K562 (cell line): ENCODE results near the gene ZC3H13. TPM values are rescaled to one million over a fixed set of nuclear protein-coding genes. Genes with fewer than 3 reads are reported as not detected.

Experiments used
- ATAC-seq: fragments of 200-7000 bp; cut with Tn5 transposase; 3 replicates; pipeline ENCODE4 v1.9.1; 2020; ENCODE audit warnings: moderate library complexity
- BruUV-seq: library from RNA; stranded (reverse); fragments of 400-500 nt; replicated peaks from 2 replicates; lab custom pipeline; 2021; lab: Mats Ljungman, UMichigan
- CTCF ChIA-PET: fragments of 300-600 bp; formaldehyde crosslinking; extraction: SDS; loops from one replicate; lab custom pipeline; 2021; ENCODE audit warnings: low intra/inter-chr PET ratio; lab: Yijun Ruan, JAX
- POLR2A ChIA-PET: fragments of 300-600, 350-650 bp; sonication (Branson Sonifier 250); formaldehyde crosslinking; extraction: SDS; loops from one replicate; lab custom pipeline; 2021; ENCODE audit warnings: antibody characterized with exemption, inconsistent platforms; lab: Yijun Ruan, JAX
- DNase-seq, 4 experiments: peaks; one replicate each; pipeline versions ENCODE4 v3.0.0 to v3.0.0-alpha.2; 2011 to 2018; ENCODE audit warnings: low spot score in 3 of 4, mixed read lengths in 3 of 4; ENCODE audit errors: extremely low read depth in 1 of 4
- FAIRE-seq: peaks from 2 replicates; lab custom pipeline; 2011; peaks lifted over from hg19 to GRCh38; lab: Jason Lieb, UNC
- H2AFZ ChIP-seq: 2 replicates; pipeline ENCODE4 v1.6.0; 2011; ENCODE audit warnings: low read depth, low read length, control low read depth, inconsistent platforms
- H3K27ac ChIP-seq: fragments of 200-600 bp; 3 replicates; pipeline ENCODE4 v1.8.0; 2011; ENCODE audit warnings: low read depth, mild to moderate bottlenecking, control low read depth, inconsistent platforms, low read length, moderate library complexity, mixed read lengths; ENCODE audit errors: extremely low read depth
- H3K27me3 ChIP-seq, 2 experiments: fragments of 300-600 bp in 1 of 2; 2 replicates in 1 of 2; 3 replicates in 1 of 2; pipeline versions ENCODE4 v1.6.0 to v1.8.0; 2011; ENCODE audit warnings: inconsistent platforms in 2 of 2, low read length in 2 of 2, mild to moderate bottlenecking in 1 of 2, mixed read lengths in 1 of 2, moderate library complexity in 1 of 2; ENCODE audit not compliant: control insufficient read depth in 2 of 2, insufficient read depth in 2 of 2
- H3K36me3 ChIP-seq: fragments of 300-600 bp; 3 replicates; pipeline ENCODE4 v1.8.0; 2011; ENCODE audit warnings: mild to moderate bottlenecking, low read length, inconsistent platforms; ENCODE audit not compliant: control insufficient read depth, insufficient read depth
- H3K4me1 ChIP-seq, 2 experiments: fragments of 200-600 bp in 1 of 2; replicated peaks in 1 of 2; 2 replicates in 1 of 2; 3 replicates in 1 of 2; pipeline versions ENCODE4 v1.5.1 to v1.8.0; 2011; ENCODE audit warnings: inconsistent platforms in 2 of 2, low read length in 2 of 2, mild to moderate bottlenecking in 1 of 2, mixed read lengths in 1 of 2, moderate library complexity in 1 of 2; ENCODE audit not compliant: control insufficient read depth in 2 of 2, insufficient read depth in 2 of 2
- H3K4me2 ChIP-seq: 2 replicates; pipeline ENCODE4 v1.6.1; 2011; ENCODE audit warnings: low read length, control low read depth, inconsistent platforms, mixed read lengths; ENCODE audit not compliant: insufficient read depth
- H3K4me3 ChIP-seq: fragments of 200-600 bp; sonication (generic), shearing (Covaris generic); 2 replicates; pipeline ENCODE4 v1.5.1; 2016; ENCODE audit warnings: control low read depth, inconsistent platforms
- H3K79me2 ChIP-seq: fragments of 200-600 bp; 3 replicates; pipeline ENCODE4 v1.8.0; 2011; ENCODE audit warnings: low read length, inconsistent platforms; ENCODE audit not compliant: control insufficient read depth, insufficient read depth
- H3K9ac ChIP-seq, 2 experiments: 2 replicates each; pipeline versions ENCODE4 v1.6.0 to v1.6.1; 2011; ENCODE audit warnings: low read depth in 2 of 2, low read length in 2 of 2, control low read depth in 1 of 2, inconsistent platforms in 1 of 2, mild to moderate bottlenecking in 1 of 2, mixed read lengths in 1 of 2; ENCODE audit not compliant: insufficient read depth in 1 of 2
- H3K9me1 ChIP-seq: one replicate; pipeline ENCODE4 v1.6.0; 2011; ENCODE audit warnings: inconsistent platforms, mild to moderate bottlenecking, low read length, moderate library complexity; ENCODE audit not compliant: control insufficient read depth, insufficient read depth
- H3K9me3 ChIP-seq: replicated peaks from 2 replicates; pipeline ENCODE4 v1.5.1; 2011; ENCODE audit warnings: low read depth, low read length, inconsistent platforms; ENCODE audit not compliant: control insufficient read depth, insufficient read depth
- H4K20me1 ChIP-seq: replicated peaks from 2 replicates; pipeline ENCODE4 v1.6.1; 2011; ENCODE audit warnings: low read length, inconsistent platforms, mixed read lengths; ENCODE audit not compliant: control insufficient read depth, insufficient read depth
- GABPA ChIP-seq: fragments of 200-800 bp; sonication (Bioruptor generic); conservative IDR thresholded peaks from 2 replicates; pipeline ENCODE4 v1.6.1; 2016; ENCODE audit warnings: low read depth, missing genetic modification characterization, missing compliant biosample characterization
- GATAD2A ChIP-seq: fragments of 450-650 bp; IDR thresholded peaks from 2 replicates; pipeline ENCODE4 v1.6.1; 2017
- KDM2B ChIP-seq: fragments of 250-450 bp; sonication (Bioruptor Pico); IDR thresholded peaks from 2 replicates; pipeline ENCODE4 v1.8.0; 2021; ENCODE audit warnings: mild to moderate bottlenecking, moderate library complexity
- SMAD4 ChIP-seq: fragments of 250-450 bp; sonication (Bioruptor Pico); conservative IDR thresholded peaks from 2 replicates; pipeline ENCODE4 v1.8.0; 2021; ENCODE audit warnings: inconsistent platforms, mild to moderate bottlenecking, moderate library complexity
- ZNF212 ChIP-seq: fragments of 450-650 bp; formaldehyde crosslinking; IDR thresholded peaks from 2 replicates; pipeline ENCODE4 v1.4.0; 2020; ENCODE audit warnings: mild to moderate bottlenecking
- ZNF668 ChIP-seq: fragments of 250-450 bp; sonication (Bioruptor Pico); IDR thresholded peaks from 2 replicates; pipeline ENCODE4 v1.8.0; 2022; ENCODE audit warnings: mild to moderate bottlenecking, inconsistent platforms
- ZNF764 ChIP-seq: fragments of 250-450 bp; sonication (Bioruptor Pico); IDR thresholded peaks from 2 replicates; pipeline ENCODE4 v1.4.0; 2020; ENCODE audit warnings: low read depth, mild to moderate bottlenecking, moderate library complexity
- WGBS: fragments of 100-300 bp; shearing (Covaris generic); methylation state at CpG from one replicate; pipeline ENCODE4 v1.1.6; 2016; ENCODE audit warnings: low coverage, mixed read lengths; ENCODE audit not compliant: insufficient coverage; ENCODE audit errors: missing lambda C conversion rate; 5-methylcytosine and 5-hydroxymethylcytosine counted together
- in situ Hi-C: fragments of 300-500 bp; cut with MboI; formaldehyde crosslinking; loops from 4 replicates; pipeline ENCODE4 v1.15.0; 2018; ENCODE audit warnings: inconsistent platforms, mixed read lengths
- intact Hi-C: fragments of 100-400 bp; cut with micrococcal nuclease; formaldehyde crosslinking; loops from 2 replicates; pipeline ENCODE4 v1.14.2; 2022
- polyA plus RNA-seq, 8 experiments: library from polyadenylated mRNA; depleted of rRNA in 4 of 8; stranded (reverse) in 5 of 8; unstranded in 3 of 8; fragments of >200 nt; fragmentation: Nextera tagmentation in 2 of 8; fragmentation: Illumina TruSeq in 1 of 8; extraction: Ambion mirVana in 2 of 8; extraction: Trizol in 1 of 8; gene quantifications; 2 replicates each; pipeline versions ENCODE4 v1.2.1 to v1.2.3, GENCODE V29; 2011 to 2014; ENCODE audit warnings: inconsistent platforms in 1 of 8, missing spikeins in 1 of 8
- total RNA-seq, 7 experiments: library from RNA; depleted of rRNA in 6 of 7; stranded (reverse); fragments of >200 nt in 6 of 7; fragmentation: Illumina TruSeq in 2 of 7; extraction: Trizol in 2 of 7; gene quantifications; 2 replicates each; pipeline versions ENCODE4 v1.2.1 to v1.2.3, GENCODE V29; 2011 to 2021; ENCODE audit warnings: low replicate concordance in 1 of 7
- TF ChIP-seq, protein P1 (sequence below): fragments of 450-650 bp; conservative IDR thresholded peaks from 2 replicates; pipeline ENCODE4 v1.6.1; 2016; ENCODE audit warnings: missing genetic modification characterization, low read depth, mild to moderate bottlenecking, missing compliant biosample characterization, moderate library complexity
- TF ChIP-seq, protein P2 (sequence below): sonication (generic); formaldehyde crosslinking; IDR thresholded peaks from 2 replicates; pipeline ENCODE4 v1.9.0; 2022; ENCODE audit warnings: mild to moderate bottlenecking, missing genetic modification reagents

Gene ZC3H13
- total and polyA plus RNA-seq, 9 of the 15 experiments (the other 6 are each of a cell fraction or from before 2014, with no cell fraction given), result 4.9 to 27.6 (median 12.1) TPM

DNA sequence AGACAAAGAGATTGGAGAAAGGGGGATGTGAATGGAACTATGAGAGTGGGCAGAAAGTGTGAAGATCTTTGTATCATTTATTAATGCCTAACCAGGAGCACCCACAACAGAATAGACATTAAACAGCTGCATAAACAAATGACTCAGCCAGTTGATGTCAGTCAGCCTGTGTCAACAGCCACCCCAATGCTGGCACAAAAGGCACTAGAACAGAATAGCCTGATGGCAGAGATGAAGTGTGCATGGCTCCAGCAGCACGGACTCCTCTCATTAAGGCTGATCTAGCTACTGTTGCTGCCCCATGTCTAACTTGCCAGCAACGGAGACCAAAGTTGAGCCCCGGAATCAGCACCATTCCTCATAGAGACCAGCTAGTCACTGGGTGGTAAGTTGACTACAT, 44.5 kb upstream of the ZC3H13 start:
- H3K4me3 ChIP-seq, result no peak overlapping the region
- WGBS, result 34% methylated on average over 3 of the region's 3 CpGs
- no peak overlapping the region for H3K9ac ChIP-seq
- DNase-seq (no peak), FAIRE-seq (no peak), ATAC-seq (no peak)
- no TSS peak for BruUV-seq
- H3K4me2 ChIP-seq, result 0 out of 2 replicates have a peak overlapping the region, but pooled peaks have one; percentile 25
- H3K27me3 ChIP-seq, result no peaks in the 10 kb centered on the region
- ChIA-PET POLR2A (interaction anchor here (1.1 to 1.6 kb wide), 2 partner anchors 9 to 12 kb away, joined by 3 to 4 read pairs; no protein-coding TSS in a partner anchor), CTCF (no interaction called here)
- no peaks in the 10 kb centered on the region for H3K79me2 ChIP-seq
- H4K20me1 ChIP-seq, result no peaks in the 10 kb centered on the region
- no peak overlapping the region for H3K27ac ChIP-seq
- H3K4me1 ChIP-seq, result peaks cover 0 to 12% of the 10 kb centered on the region in 2 experiments; a peak in 2 of 5 replicates
- intact Hi-C loops (no loop called here), in situ Hi-C loops (no loop called here)
- 0 out of 2 replicates have a peak overlapping the region, but pooled peaks have one; percentile 32 for H2AFZ ChIP-seq
- H3K9me3 ChIP-seq, result no peaks in the 10 kb centered on the region
- no peak for TF ChIP-seq ZNF668 (CRISPR knock-in tag)
- TF ChIP-seq, protein P1, sequence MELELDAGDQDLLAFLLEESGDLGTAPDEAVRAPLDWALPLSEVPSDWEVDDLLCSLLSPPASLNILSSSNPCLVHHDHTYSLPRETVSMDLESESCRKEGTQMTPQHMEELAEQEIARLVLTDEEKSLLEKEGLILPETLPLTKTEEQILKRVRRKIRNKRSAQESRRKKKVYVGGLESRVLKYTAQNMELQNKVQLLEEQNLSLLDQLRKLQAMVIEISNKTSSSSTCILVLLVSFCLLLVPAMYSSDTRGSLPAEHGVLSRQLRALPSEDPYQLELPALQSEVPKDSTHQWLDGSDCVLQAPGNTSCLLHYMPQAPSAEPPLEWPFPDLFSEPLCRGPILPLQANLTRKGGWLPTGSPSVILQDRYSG (tag), result no peak
- H3K36me3 ChIP-seq, result no peaks in the 10 kb centered on the region
- no peaks in the 10 kb centered on the region for H3K9me1 ChIP-seq

DNA sequence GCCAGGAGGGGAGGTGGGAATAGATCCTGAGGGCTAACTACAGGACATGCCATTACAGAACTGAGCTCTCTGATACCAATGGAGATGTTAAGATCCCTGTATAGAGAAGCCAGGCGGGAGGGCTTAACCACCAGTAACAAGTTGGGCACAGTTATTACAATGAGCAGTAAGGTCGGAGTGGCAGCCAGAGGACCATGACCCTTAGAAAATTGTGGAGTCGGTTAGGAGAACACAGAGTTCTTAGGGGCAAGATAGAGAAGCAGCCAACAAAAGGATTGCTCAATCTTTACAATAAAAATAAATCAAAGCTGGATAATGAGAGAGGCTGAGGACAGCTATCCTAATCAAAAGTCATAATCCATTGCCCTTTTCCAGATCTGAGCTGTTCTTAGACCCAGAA, 41.9 kb upstream of the ZC3H13 start:
- TF ChIP-seq ZNF212 (CRISPR knock-in tag), result no peak
- no peak for TF ChIP-seq GABPA (tag)
- no peak for TF ChIP-seq SMAD4 (CRISPR knock-in tag)
- TF ChIP-seq KDM2B (CRISPR knock-in tag), result no peak
- TF ChIP-seq, protein P2, sequence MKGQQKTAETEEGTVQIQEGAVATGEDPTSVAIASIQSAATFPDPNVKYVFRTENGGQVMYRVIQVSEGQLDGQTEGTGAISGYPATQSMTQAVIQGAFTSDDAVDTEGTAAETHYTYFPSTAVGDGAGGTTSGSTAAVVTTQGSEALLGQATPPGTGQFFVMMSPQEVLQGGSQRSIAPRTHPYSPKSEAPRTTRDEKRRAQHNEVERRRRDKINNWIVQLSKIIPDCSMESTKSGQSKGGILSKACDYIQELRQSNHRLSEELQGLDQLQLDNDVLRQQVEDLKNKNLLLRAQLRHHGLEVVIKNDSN (CRISPR knock-in tag), result no peak
- TF ChIP-seq ZNF764 (CRISPR knock-in tag), result no peak
- TF ChIP-seq GATAD2A, result no peak
- no peaks in the 10 kb centered on the region for H3K9me1 ChIP-seq
- WGBS, result 7% methylated on average over 3 of the region's 3 CpGs
- H3K9me3 ChIP-seq, result no peaks in the 10 kb centered on the region
- ChIA-PET CTCF (no interaction called here), POLR2A (interaction anchor here (0.7 to 1.3 kb wide), 2 partner anchors 9 to 546 kb away, joined by 3 to 4 read pairs; no protein-coding TSS in a partner anchor)
- DNase-seq, result no peak
- no peak overlapping the region for H2AFZ ChIP-seq
- intact Hi-C loops (no loop called here), in situ Hi-C loops (no loop called here)
- H3K79me2 ChIP-seq, result no peaks in the 10 kb centered on the region
- H3K4me1 ChIP-seq, result peaks cover 0 to 6% of the 10 kb centered on the region in 2 experiments; a peak in 2 of 5 replicates
- BruUV-seq, result no TSS peak
- H3K36me3 ChIP-seq, result no peaks in the 10 kb centered on the region
- H3K27me3 ChIP-seq, result no peaks in the 10 kb centered on the region
- no peak overlapping the region for H3K4me3 ChIP-seq
- H3K4me2 ChIP-seq, result no peak overlapping the region
- FAIRE-seq, result no peak
- H4K20me1 ChIP-seq, result no peaks in the 10 kb centered on the region
- no peak for ATAC-seq
- no peak overlapping the region for H3K27ac ChIP-seq
- no peak overlapping the region for H3K9ac ChIP-seq
